ENCODE results near the gene PTPN1. TPM values are rescaled to one million over a fixed set of nuclear protein-coding genes. Genes with fewer than 3 reads are reported as not detected.

The PTPN1 gene
- total and polyA plus RNA-seq, 2 of the 4 experiments (the other 2 are of a cell fraction), result 31.7 to 37.4 TPM

GRCh38 chr20:50501972-50502745 lies 8.0 kb upstream of the PTPN1 start (continued):
- TF ChIP-seq ELK1 (IDR thresholded peaks at IDR 0.05; ENCODE audit: borderline replicate concordance, low read depth, low read length) (no peak), MAZ (IDR thresholded peaks at IDR 0.05; ENCODE audit: borderline replicate concordance, low read depth, low read length) (no peak), NFE2L2 (IDR thresholded peaks at IDR 0.05; ENCODE audit: low read depth, low read length) (no peak), MAFK (IDR thresholded peaks at IDR 0.05; ENCODE audit: low read depth, low read length) (no peak), RFX5 (IDR thresholded peaks at IDR 0.05; ENCODE audit: low read depth, low read length) (no peak)
